ENCODE data around the gene GRAMD4. TPM values are rescaled to one million over a fixed set of nuclear protein-coding genes. Genes with fewer than 3 reads are reported as not detected.

Gene GRAMD4
- polyA plus RNA-seq, 1 experiment: 7.5 TPM

DNA sequence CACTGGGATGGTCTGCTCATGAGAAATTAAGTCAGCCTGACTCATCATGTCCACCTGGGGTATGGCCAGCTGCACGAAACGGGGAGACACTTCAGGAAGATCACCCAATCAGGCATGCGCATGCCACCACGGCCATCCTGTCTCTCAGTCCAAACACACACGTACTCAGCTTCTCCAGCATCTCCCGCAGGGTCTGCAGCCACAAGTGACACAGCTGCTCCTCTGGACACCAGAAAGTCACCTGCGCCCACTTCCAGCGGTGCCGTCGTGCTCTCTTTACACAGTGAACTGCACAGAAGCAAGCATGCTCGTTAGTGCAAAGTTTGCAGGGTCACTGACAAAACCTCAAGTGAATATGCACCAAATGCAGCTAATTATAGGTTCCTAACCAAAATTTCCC is 99.7 kb downstream of the GRAMD4 start:
- no peak overlapping the region for H3K27ac ChIP-seq (ENCODE audit: low read depth, low read length)
- no peak for TF ChIP-seq CTCF (IDR thresholded peaks at IDR 0.05; ENCODE audit: low read depth, low read length)
- H3K9me3 ChIP-seq (ENCODE audit: control insufficient read depth, insufficient read depth, low read length): no peaks in the 10 kb centered on the region
- H3K27me3 ChIP-seq (ENCODE audit: control insufficient read depth, insufficient read depth, low read length): no peaks in the 10 kb centered on the region
- no peak overlapping the region for H3K4me3 ChIP-seq (ENCODE audit: low read depth, low read length)
- no peak for DNase-seq (ENCODE audit: low read depth, low spot score)
- ChIA-PET CTCF (no interaction called here), POLR2A (no interaction called here)

DNA sequence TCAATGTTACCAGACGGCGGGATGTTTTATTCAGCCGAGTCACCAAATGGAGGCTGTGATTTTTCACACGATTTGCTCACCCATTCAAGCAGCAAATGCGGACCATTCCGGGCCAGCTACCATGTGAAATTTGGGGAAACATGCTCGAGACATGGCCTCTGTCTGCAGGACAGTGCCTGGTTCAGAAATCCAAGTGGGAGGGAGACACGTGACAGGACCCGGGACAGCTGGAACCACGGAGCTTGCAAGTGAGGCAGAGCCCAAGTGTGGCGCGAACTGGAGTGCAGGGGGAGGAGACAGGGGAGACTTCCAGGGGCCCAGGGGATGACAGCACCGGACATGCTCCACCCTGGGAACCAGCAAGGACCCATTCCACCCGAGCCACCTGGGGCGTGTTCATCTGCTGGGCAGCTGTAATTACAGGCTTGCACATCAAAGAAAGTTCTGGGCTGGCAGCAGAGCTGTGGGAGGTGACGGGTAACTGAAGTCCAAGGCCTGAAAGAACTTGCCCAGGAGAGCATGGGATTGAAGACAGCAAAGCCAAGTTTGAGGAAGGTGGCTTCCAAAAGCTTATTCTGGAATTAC is 101.4 kb downstream of the GRAMD4 start:
- no peak for TF ChIP-seq CTCF (IDR thresholded peaks at IDR 0.05; ENCODE audit: low read depth, low read length)
- CTCF ChIA-PET: no interaction called here
- DNase-seq (ENCODE audit: low read depth, low spot score): no peak
- no peak overlapping the region for H3K4me3 ChIP-seq (ENCODE audit: low read depth, low read length)
- POLR2A ChIA-PET: interaction anchor here (1.2 kb wide), 1 partner anchor 41 kb away, joined by 8 read pairs; the partner anchor contains the start of gene TBC1D22A
- no peak overlapping the region for H3K27ac ChIP-seq (ENCODE audit: low read depth, low read length)
- no peaks in the 10 kb centered on the region for H3K27me3 ChIP-seq (ENCODE audit: control insufficient read depth, insufficient read depth, low read length)
- H3K9me3 ChIP-seq (ENCODE audit: control insufficient read depth, insufficient read depth, low read length): no peaks in the 10 kb centered on the region; the same call in 1 of the 2 replicates

- ChIA-PET POLR2A (interaction anchor here (0.7 kb wide), 1 partner anchor 9 kb away, joined by 4 read pairs; no protein-coding TSS in a partner anchor), CTCF (interaction anchor here (1.4 kb wide), 1 partner anchor 161 kb away, joined by 17 read pairs; no protein-coding TSS in a partner anchor)
- Histone ChIP-seq H3K27me3 (ENCODE audit: control insufficient read depth, insufficient read depth, low read length) (no peaks in the 10 kb centered on the region), H3K4me3 (ENCODE audit: low read depth, low read length) (no peak overlapping the region), H3K27ac (ENCODE audit: low read depth, low read length) (no peak overlapping the region), H3K9me3 (ENCODE audit: control insufficient read depth, insufficient read depth, low read length) (no peaks in the 10 kb centered on the region; the same call in 1 of the 2 replicates)
- TF ChIP-seq CTCF (IDR thresholded peaks at IDR 0.05; ENCODE audit: low read depth, low read length): no peak
- no peak for DNase-seq (ENCODE audit: low read depth, low spot score)
Observed at GRCh38 chr22:46723882-46724281, 103.7 kb downstream of the GRAMD4 start.

GRCh38 chr22:46725096-46725495 is 104.9 kb downstream of the GRAMD4 start:
- no peak for DNase-seq (ENCODE audit: low read depth, low spot score)
- Histone ChIP-seq H3K27ac (ENCODE audit: low read depth, low read length) (no peak overlapping the region), H3K27me3 (ENCODE audit: control insufficient read depth, insufficient read depth, low read length) (no peaks in the 10 kb centered on the region), H3K9me3 (ENCODE audit: control insufficient read depth, insufficient read depth, low read length) (no peaks in the 10 kb centered on the region; the same call in 1 of the 2 replicates), H3K4me3 (ENCODE audit: low read depth, low read length) (no peak overlapping the region)
- ChIA-PET POLR2A (no interaction called here), CTCF (no interaction called here)
- TF ChIP-seq CTCF (IDR thresholded peaks at IDR 0.05; ENCODE audit: low read depth, low read length): no peak

GRCh38 chr22:46726066-46726985 is 106.1 kb downstream of the GRAMD4 start:
- Histone ChIP-seq H3K4me3 (ENCODE audit: low read depth, low read length) (no peak overlapping the region), H3K27me3 (ENCODE audit: control insufficient read depth, insufficient read depth, low read length) (no peaks in the 10 kb centered on the region), H3K9me3 (ENCODE audit: control insufficient read depth, insufficient read depth, low read length) (no peaks in the 10 kb centered on the region; the same call in 1 of the 2 replicates), H3K27ac (ENCODE audit: low read depth, low read length) (no peak overlapping the region)
- CTCF ChIA-PET: no interaction called here
- no peak for TF ChIP-seq CTCF (IDR thresholded peaks at IDR 0.05; ENCODE audit: low read depth, low read length)
- DNase-seq (ENCODE audit: low read depth, low spot score): no peak
- POLR2A ChIA-PET: no interaction called here

Measured in AG04450 (cell line).